Coronary artery (tissue), 2 donors: Measurements from ENCODE around the gene CARMIL1.

Source experiments
- DNase-seq: peaks from one replicate; pipeline ENCODE4 v3.0.0-alpha.2; 2017; ENCODE audit warnings: low spot score
- H3K27ac ChIP-seq, 2 donors: fragments of 200-600 bp; sonication (generic); one replicate each; pipeline ENCODE4 v1.5.1; 2016 to 2019
- H3K4me3 ChIP-seq: fragments of 200-600 bp; sonication (generic); 2 replicates; pipeline ENCODE4 v1.5.1; 2016; ENCODE audit warnings: mild to moderate bottlenecking, moderate library complexity
- CTCF ChIP-seq: fragments of 200-600 bp; sonication (generic); IDR thresholded peaks from one replicate; pipeline ENCODE4 v1.5.1; 2019; ENCODE audit warnings: antibody characterized with exemption

CARMIL1 gene

GRCh38 chr6:25473447-25473846, 194.3 kb downstream of the CARMIL1 start:
- H3K27ac ChIP-seq: no peak overlapping the region
- no peak for TF ChIP-seq CTCF
- no peak for DNase-seq
- no peak overlapping the region for H3K4me3 ChIP-seq

GRCh38 chr6:25476126-25476525, 197.0 kb downstream of the CARMIL1 start:
- no peak for TF ChIP-seq CTCF
- no peak overlapping the region for H3K27ac ChIP-seq
- no peak for DNase-seq
- no peak overlapping the region for H3K4me3 ChIP-seq

- Histone ChIP-seq H3K4me3 (no peak overlapping the region), H3K27ac (no peak overlapping the region)
- no peak for TF ChIP-seq CTCF
- DNase-seq: no peak
Measured at GRCh38 chr6:25477006-25477590, 197.9 kb downstream of the CARMIL1 start.

- TF ChIP-seq CTCF: no peak
- no peak overlapping the region for H3K27ac ChIP-seq
- no peak for DNase-seq
Measured at GRCh38 chr6:25478973-25479372, 199.8 kb downstream of the CARMIL1 start.

GRCh38 chr6:25481267-25481666, 202.1 kb downstream of the CARMIL1 start:
- TF ChIP-seq CTCF: no peak
- no peak for DNase-seq
- H3K4me3 ChIP-seq: no peak overlapping the region
- no peak overlapping the region for H3K27ac ChIP-seq

More at GRCh38 chr6:25478973-25479372, 199.8 kb downstream of the CARMIL1 start:
- no peak overlapping the region for H3K4me3 ChIP-seq

- Histone ChIP-seq H3K4me3 (no peak overlapping the region), H3K27ac (no peak overlapping the region)
- TF ChIP-seq CTCF: no peak
- no peak for DNase-seq
Measured at GRCh38 chr6:25482996-25483395, 203.8 kb downstream of the CARMIL1 start.

GRCh38 chr6:25483943-25484342, 204.8 kb downstream of the CARMIL1 start:
- no peak for TF ChIP-seq CTCF
- DNase-seq: no peak
- Histone ChIP-seq H3K27ac (no peak overlapping the region), H3K4me3 (no peak overlapping the region)
